GM12878 (cell line): Measurements from ENCODE around the gene FOXP1. TPM values are rescaled to one million over a fixed set of nuclear protein-coding genes. Genes with fewer than 3 reads are reported as not detected.

Experiments used
- ATAC-seq: fragments of 200-7000 bp; cut with Tn5 transposase; 3 replicates; pipeline ENCODE4 v1.9.1; 2020; ENCODE audit warnings: mild to moderate bottlenecking, moderate library complexity
- BruUV-seq: library from RNA; stranded (reverse); fragments of 400-500 nt; replicated peaks from 2 replicates; lab custom pipeline; 2021; lab: Mats Ljungman, UMichigan
- CTCF ChIA-PET: fragments of 300-600 bp; sonication (Branson Sonifier 250); formaldehyde crosslinking; extraction: SDS; loops from one replicate; lab custom pipeline; 2021; ENCODE audit warnings: inconsistent platforms; lab: Yijun Ruan, JAX
- POLR2A ChIA-PET: fragments of 350-600 bp; formaldehyde crosslinking; extraction: SDS; loops from one replicate; lab custom pipeline; 2021; ENCODE audit warnings: inconsistent platforms; lab: Charles Lee
- RAD21 ChIA-PET: fragments of 300-600 bp; sonication (Branson Sonifier 250); formaldehyde crosslinking; loops from one replicate; lab custom pipeline; 2023; ENCODE audit warnings: antibody characterized with exemption; ENCODE audit not compliant: unreplicated experiment; lab: Charles Lee
- SMC1A ChIA-PET: fragments of 300-600 bp; sonication (Branson Sonifier 250); formaldehyde crosslinking; loops from one replicate; lab custom pipeline; 2023; ENCODE audit not compliant: unreplicated experiment, uncharacterized antibody; lab: Charles Lee
- DNase-seq: peaks from one replicate; pipeline ENCODE4 v3.0.0-alpha.2; 2011; ENCODE audit warnings: low read depth, low spot score
- FAIRE-seq: peaks from 3 replicates; lab custom pipeline; 2011; peaks lifted over from hg19 to GRCh38; lab: Jason Lieb, UNC
- H2AFZ ChIP-seq: 2 replicates; pipeline ENCODE4 v1.6.0; 2011; ENCODE audit warnings: low read depth, low read length, control low read depth; ENCODE audit not compliant: control insufficient read depth
- H3K27ac ChIP-seq: 2 replicates; pipeline ENCODE4 v1.5.1; 2011; ENCODE audit warnings: control low read depth; ENCODE audit not compliant: control insufficient read depth, insufficient read depth
- H3K27me3 ChIP-seq, 2 experiments: replicated peaks in 1 of 2; 2 replicates each; pipeline versions ENCODE4 v1.6.0 to v1.6.1; 2011; ENCODE audit warnings: low read length in 1 of 2; ENCODE audit not compliant: control insufficient read depth in 2 of 2, insufficient read depth in 2 of 2
- H3K36me3 ChIP-seq, 2 experiments: 2 replicates each; pipeline ENCODE4 v1.5.1; 2011; ENCODE audit warnings: low read length in 1 of 2; ENCODE audit not compliant: control insufficient read depth in 2 of 2, insufficient read depth in 2 of 2
- H3K4me1 ChIP-seq: 2 replicates; pipeline ENCODE4 v1.6.1; 2011; ENCODE audit warnings: mild to moderate bottlenecking, low read length, moderate library complexity, mixed read lengths; ENCODE audit not compliant: control insufficient read depth, insufficient read depth
- H3K4me2 ChIP-seq: 2 replicates; pipeline ENCODE4 v1.6.0; 2011; ENCODE audit warnings: control low read depth; ENCODE audit not compliant: control insufficient read depth, insufficient read depth
- H3K4me3 ChIP-seq: fragments of 200-600 bp; sonication (generic); 2 replicates; pipeline ENCODE4 v1.5.1; 2016
- H3K79me2 ChIP-seq: 2 replicates; pipeline ENCODE4 v1.6.0; 2011; ENCODE audit warnings: low read length; ENCODE audit not compliant: control insufficient read depth, insufficient read depth
- H3K9ac ChIP-seq: 2 replicates; pipeline ENCODE4 v1.8.0; 2011; ENCODE audit warnings: low read length, control low read depth, mixed read lengths; ENCODE audit not compliant: control insufficient read depth, insufficient read depth
- H3K9me3 ChIP-seq: replicated peaks from 3 replicates; pipeline ENCODE4 v1.5.1; 2011; ENCODE audit warnings: mild to moderate bottlenecking, low read length; ENCODE audit not compliant: control insufficient read depth, insufficient read depth
- H4K20me1 ChIP-seq: 2 replicates; pipeline ENCODE4 v1.6.0; 2011; ENCODE audit not compliant: control insufficient read depth, insufficient read depth
- CBFB ChIP-seq: IDR thresholded peaks from 2 replicates; pipeline ENCODE4 v1.6.1; 2016; ENCODE audit warnings: antibody characterized with exemption, low read depth
- E2F8 ChIP-seq: fragments of 450-650 bp; IDR thresholded peaks from 2 replicates; pipeline ENCODE4 v1.6.1; 2018; ENCODE audit warnings: mild to moderate bottlenecking, low read depth, moderate library complexity; ENCODE audit not compliant: partially characterized antibody
- ELK1 ChIP-seq: IDR thresholded peaks from 2 replicates; pipeline ENCODE4 v1.6.1; 2012; ENCODE audit warnings: low read depth, low read length, improper control_type of control experiment
- EZH2 ChIP-seq: IDR thresholded peaks from 2 replicates; pipeline ENCODE4 v1.6.1; 2012; ENCODE audit warnings: low read depth, mild to moderate bottlenecking, control low read depth, inconsistent platforms, low read length, borderline replicate concordance; ENCODE audit not compliant: control insufficient read depth
- GABPA ChIP-seq: IDR thresholded peaks from 2 replicates; pipeline ENCODE4 v1.6.1; 2014; ENCODE audit warnings: antibody characterized with exemption, low read depth, mild to moderate bottlenecking, inconsistent platforms
- PAX8 ChIP-seq: fragments of 450-650 bp; IDR thresholded peaks from 2 replicates; pipeline ENCODE4 v1.6.1; 2017; ENCODE audit warnings: mild to moderate bottlenecking, moderate library complexity
- PKNOX1 ChIP-seq: fragments of 450-650 bp; IDR thresholded peaks from 2 replicates; pipeline ENCODE4 v1.6.1; 2016; ENCODE audit warnings: mild to moderate bottlenecking
- REST ChIP-seq: IDR thresholded peaks from 2 replicates; pipeline ENCODE4 v1.6.1; 2012; ENCODE audit warnings: mild to moderate bottlenecking, low read depth, low read length
- RFX5 ChIP-seq: IDR thresholded peaks from 2 replicates; pipeline ENCODE4 v1.6.1; 2011; ENCODE audit warnings: low read depth, low read length, improper control_type of control experiment
- RUNX3 ChIP-seq: IDR thresholded peaks from 2 replicates; pipeline ENCODE4 v1.6.1; 2012; ENCODE audit warnings: low read length, inconsistent platforms
- SIN3A ChIP-seq: IDR thresholded peaks from 2 replicates; pipeline ENCODE4 v1.6.1; 2012; ENCODE audit warnings: low read depth, low read length, improper control_type of control experiment
- SMAD1 ChIP-seq: fragments of 450-650 bp; IDR thresholded peaks from 2 replicates; pipeline ENCODE4 v1.6.1; 2018; ENCODE audit warnings: mild to moderate bottlenecking, low read depth; ENCODE audit not compliant: partially characterized antibody
- SREBF1 ChIP-seq: IDR thresholded peaks from 2 replicates; pipeline ENCODE4 v1.6.1; 2012; ENCODE audit warnings: mild to moderate bottlenecking, low read length
- TCF7 ChIP-seq: IDR thresholded peaks from 2 replicates; pipeline ENCODE4 v1.6.1; 2014; ENCODE audit warnings: antibody characterized with exemption, borderline replicate concordance
- ZZZ3 ChIP-seq: IDR thresholded peaks from 2 replicates; pipeline ENCODE4 v1.6.1; 2011; ENCODE audit warnings: low read depth; ENCODE audit not compliant: control insufficient read depth, insufficient read length
- WGBS: methylation state at CpG from one replicate; pipeline ENCODE4 v1.1.6; 2016; ENCODE audit warnings: low lambda C conversion rate; ENCODE audit not compliant: insufficient replicate concordance, insufficient coverage; ENCODE audit errors: missing lambda C conversion rate; 5-methylcytosine and 5-hydroxymethylcytosine counted together
- in situ Hi-C: fragments of 300-500 bp; cut with MboI; formaldehyde crosslinking; loops from 9 replicates; pipeline ENCODE4 v1.14.3; 2018; ENCODE audit warnings: mixed read lengths
- intact Hi-C: fragments of 100-400 bp; cut with micrococcal nuclease; formaldehyde crosslinking; loops from one replicate; pipeline ENCODE4 v1.14.2; 2022; ENCODE audit not compliant: unreplicated experiment
- polyA plus RNA-seq, 11 experiments: library from polyadenylated mRNA; depleted of rRNA in 4 of 11; unstranded in 6 of 11; stranded (reverse) in 5 of 11; fragments of >200 nt; fragmentation: Nextera tagmentation in 4 of 11; fragmentation: Illumina TruSeq in 1 of 11; extraction: Ambion mirVana in 4 of 11; extraction: Trizol in 1 of 11; gene quantifications; 1 replicate in 1 of 11; 2 replicates in 10 of 11; pipeline versions ENCODE4 v1.2.1 to v1.2.3, GENCODE V29; 2011 to 2016; ENCODE audit warnings: inconsistent platforms in 2 of 11, missing spikeins in 2 of 11, low read depth in 1 of 11
- total RNA-seq, 4 experiments: library from RNA; depleted of rRNA in 3 of 4; stranded (reverse); fragments of >200 nt in 3 of 4; fragmentation: Illumina TruSeq in 1 of 4; extraction: Trizol in 1 of 4; gene quantifications; 2 replicates each; pipeline versions ENCODE4 v1.2.1 to v1.2.3, GENCODE V29; 2013 to 2021

Gene FOXP1
- total and polyA plus RNA-seq, 10 of the 15 experiments (the other 5 are each of a cell fraction or from before 2014, with no cell fraction given): 0.05 to 1.6 (median 0.20) TPM; not detected in 1

GRCh38 chr3:71579935-71580406 lies 3.6 kb downstream of the FOXP1 start:
- ChIA-PET SMC1A (no interaction called here), POLR2A (no interaction called here), RAD21 (no interaction called here)
- no peaks in the 10 kb centered on the region for H3K36me3 ChIP-seq
- no peak for FAIRE-seq
- H4K20me1 ChIP-seq: no peaks in the 10 kb centered on the region
- in situ Hi-C loops (no loop called here), intact Hi-C loops (loop anchor here (10.0 kb wide), 1 partner anchor 445 kb away; no protein-coding TSS in a partner anchor)
- H3K27me3 ChIP-seq: peaks cover 12 to 33% of the 10 kb centered on the region in 2 experiments
- H3K79me2 ChIP-seq: no peaks in the 10 kb centered on the region
- H2AFZ ChIP-seq: no peak overlapping the region
- no peak overlapping the region for H3K4me3 ChIP-seq
- H3K27ac ChIP-seq: no peak overlapping the region
- no peaks in the 10 kb centered on the region for H3K9me3 ChIP-seq
- TF ChIP-seq PKNOX1 (no peak), RFX5 (no peak), REST (no peak), EZH2 (no peak), TCF7 (no peak), SIN3A (no peak), CBFB (no peak), PAX8 (no peak), SREBF1 (no peak), SMAD1 (no peak), E2F8 (no peak), RUNX3 (no peak), GABPA (no peak), ELK1 (no peak), ZZZ3 (no peak)
- TF ChIP-seq, all 136 proteins: peak for 0
- 16% methylated on average over 4 of the region's 4 CpGs for WGBS
- Histone ChIP-seq H3K4me2 (no peak overlapping the region), H3K4me1 (peaks cover 9% of the 10 kb centered on the region), H3K9ac (no peak overlapping the region)
- ATAC-seq (no peak), DNase-seq (no peak)
- BruUV-seq: no TSS peak
- CTCF ChIA-PET: no interaction called here
